Chondrocyte (in vitro differentiated cells): ENCODE measurements around the gene NAV1. TPM values are rescaled to one million over a fixed set of nuclear protein-coding genes. Genes with fewer than 3 reads are reported as not detected.

Experiments
- DNase-seq: peaks from one replicate; pipeline ENCODE4 v3.0.0; 2021; ENCODE audit warnings: mixed read lengths, low spot score
- H3K27ac Mint-ChIP-seq: one replicate; pipeline ENCODE4 v1.8.0; 2021; ENCODE audit warnings: mild to moderate bottlenecking, moderate library complexity, mixed read lengths; ENCODE audit not compliant: unreplicated experiment
- H3K27me3 Mint-ChIP-seq: 2 replicates; pipeline ENCODE4 v1.8.0; 2021; ENCODE audit warnings: low read depth, mixed read lengths
- H3K36me3 Mint-ChIP-seq: 2 replicates; pipeline ENCODE4 v1.8.0; 2021; ENCODE audit warnings: low read depth, mixed read lengths
- H3K4me1 Mint-ChIP-seq: 2 replicates; pipeline ENCODE4 v1.8.0; 2021; ENCODE audit warnings: low read depth, mild to moderate bottlenecking, mixed read lengths
- H3K4me3 Mint-ChIP-seq: one replicate; pipeline ENCODE4 v1.8.0; 2021; ENCODE audit warnings: mild to moderate bottlenecking, moderate library complexity, mixed read lengths; ENCODE audit not compliant: unreplicated experiment
- H3K9me3 Mint-ChIP-seq: 2 replicates; pipeline ENCODE4 v1.8.0; 2021; ENCODE audit warnings: low read depth, mixed read lengths
- CTCF ChIP-seq: fragments of 200-600 bp; sonication (generic); IDR thresholded peaks from 2 replicates; pipeline ENCODE4 v1.5.0; 2021; ENCODE audit warnings: antibody characterized with exemption, mild to moderate bottlenecking, moderate library complexity
- total RNA-seq: library from RNA; stranded (reverse); gene quantifications from 3 replicates; pipeline ENCODE4 v1.2.1, GENCODE V29; 2021

Gene NAV1
- total RNA-seq, 1 donor from 2014 or later, result 201 TPM

- Mint-ChIP-seq H3K4me3 (no peak overlapping the region), H3K27me3 (no peaks in the 10 kb centered on the region), H3K36me3 (no peaks in the 10 kb centered on the region), H3K4me1 (peaks cover 82% of the 10 kb centered on the region), H3K9me3 (no peaks in the 10 kb centered on the region), H3K27ac (peak overlapping the region; percentile 39)
- no peak for TF ChIP-seq CTCF
- DNase-seq, result no peak
Measured at GRCh38 chr1:201557572-201557958, 18.6 kb downstream of the NAV1 start.

GRCh38 chr1:201559679-201560162 lies 20.8 kb downstream of the NAV1 start:
- DNase-seq, result no peak
- no peaks in the 10 kb centered on the region for H3K9me3 Mint-ChIP-seq
- H3K27me3 Mint-ChIP-seq, result no peaks in the 10 kb centered on the region
- H3K4me1 Mint-ChIP-seq, result peaks cover 77% of the 10 kb centered on the region
- H3K27ac Mint-ChIP-seq, result no peak overlapping the region
- peak; percentile 95 for TF ChIP-seq CTCF
- no peak overlapping the region for H3K4me3 Mint-ChIP-seq
- no peaks in the 10 kb centered on the region for H3K36me3 Mint-ChIP-seq

GRCh38 chr1:201560328-201561194 lies 21.6 kb downstream of the NAV1 start:
- H3K27ac Mint-ChIP-seq, result peak overlapping the region; percentile 41
- H3K27me3 Mint-ChIP-seq, result no peaks in the 10 kb centered on the region
- H3K9me3 Mint-ChIP-seq, result no peaks in the 10 kb centered on the region
- H3K4me3 Mint-ChIP-seq, result no peak overlapping the region
- no peak for DNase-seq
- no peak for TF ChIP-seq CTCF
- H3K4me1 Mint-ChIP-seq, result peaks cover 71% of the 10 kb centered on the region
- no peaks in the 10 kb centered on the region for H3K36me3 Mint-ChIP-seq

DNA sequence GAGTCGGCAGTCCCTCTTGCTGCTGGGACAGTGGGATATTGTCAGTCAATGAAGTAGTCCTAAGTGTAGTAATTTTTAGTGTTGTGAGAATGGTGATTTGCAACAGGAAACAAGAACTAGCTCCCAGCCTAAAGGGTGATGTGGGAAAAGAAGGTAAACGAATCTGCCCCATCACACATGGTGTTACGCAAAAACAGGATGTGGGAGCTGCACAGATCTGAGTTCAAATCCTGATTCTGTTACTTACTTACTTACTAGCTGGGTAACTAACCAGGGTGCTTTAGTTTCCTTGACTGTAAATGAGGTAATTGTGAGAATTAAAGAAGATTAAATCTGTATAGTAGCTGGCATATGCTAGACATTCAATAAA lies 22.3 kb downstream of the NAV1 start:
- no peaks in the 10 kb centered on the region for H3K27me3 Mint-ChIP-seq
- no peak for TF ChIP-seq CTCF
- H3K9me3 Mint-ChIP-seq, result no peaks in the 10 kb centered on the region
- H3K4me1 Mint-ChIP-seq, result peaks cover 76% of the 10 kb centered on the region
- no peaks in the 10 kb centered on the region for H3K36me3 Mint-ChIP-seq
- H3K27ac Mint-ChIP-seq, result peak overlapping the region; percentile 17
- H3K4me3 Mint-ChIP-seq, result no peak overlapping the region
- DNase-seq, result no peak

DNA sequence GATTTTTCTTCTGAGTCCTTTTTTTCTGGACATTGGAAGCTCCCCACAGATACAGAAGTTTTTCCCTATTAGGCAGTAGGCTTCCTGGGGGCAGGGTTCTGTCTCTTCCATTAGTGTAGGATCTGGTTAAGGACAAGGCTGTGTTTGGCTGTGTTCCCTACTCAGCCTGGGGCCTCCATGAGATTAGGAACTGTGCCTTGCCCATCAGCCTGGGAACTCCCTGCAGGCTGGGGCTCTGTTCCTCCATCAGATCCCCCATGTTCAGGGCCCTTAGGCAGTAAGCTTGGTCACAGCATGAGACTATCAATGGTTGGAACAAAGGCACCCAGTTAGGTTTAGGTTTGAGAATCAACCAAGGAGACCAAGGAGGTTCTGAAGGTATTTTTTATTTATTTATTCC lies 22.7 kb downstream of the NAV1 start:
- H3K27ac Mint-ChIP-seq, result no peak overlapping the region
- H3K9me3 Mint-ChIP-seq, result no peaks in the 10 kb centered on the region
- TF ChIP-seq CTCF, result no peak
- H3K4me3 Mint-ChIP-seq, result no peak overlapping the region
- no peaks in the 10 kb centered on the region for H3K27me3 Mint-ChIP-seq
- H3K36me3 Mint-ChIP-seq, result no peaks in the 10 kb centered on the region
- no peak for DNase-seq
- peaks cover 79% of the 10 kb centered on the region for H3K4me1 Mint-ChIP-seq
